Measurements from ENCODE around the gene CCDC28B.

The CCDC28B gene

GRCh38 chr1:32179443-32180185, 20.8 kb upstream of the CCDC28B start, which contains the start of gene TXLNA:
TXLNA (plus strand) TSS chr1:32179675; CDS start chr1:32180346, 671 bp downstream.
- peak; percentile 75 for DNase-seq (ENCODE audit: low read depth, low spot score)
- H3K4me3 ChIP-seq (ENCODE audit: low read length), result peak within 1 kb of the TSS; percentile 39
- no peaks in the 10 kb centered on the region for H3K4me1 ChIP-seq (ENCODE audit: control insufficient read depth, insufficient read depth, low read length)
- WGBS (ENCODE audit: insufficient coverage, insufficient read length), result no CpG with 5 or more reads among the region's 79 CpGs
- H3K27ac ChIP-seq (ENCODE audit: low read length), result no peak within 1 kb of the TSS
- H3K27me3 ChIP-seq (ENCODE audit: control insufficient read depth, insufficient read depth, low read length), result no peaks in the 10 kb centered on the region
- no peaks in the 10 kb centered on the region for H3K9me3 ChIP-seq (ENCODE audit: control insufficient read depth, insufficient read depth, low read length)
- H3K36me3 ChIP-seq (ENCODE audit: control insufficient read depth, insufficient read depth, low read length), result peaks cover 9% of the 10 kb centered on the region; the same call in 1 of the 2 replicates

DNA sequence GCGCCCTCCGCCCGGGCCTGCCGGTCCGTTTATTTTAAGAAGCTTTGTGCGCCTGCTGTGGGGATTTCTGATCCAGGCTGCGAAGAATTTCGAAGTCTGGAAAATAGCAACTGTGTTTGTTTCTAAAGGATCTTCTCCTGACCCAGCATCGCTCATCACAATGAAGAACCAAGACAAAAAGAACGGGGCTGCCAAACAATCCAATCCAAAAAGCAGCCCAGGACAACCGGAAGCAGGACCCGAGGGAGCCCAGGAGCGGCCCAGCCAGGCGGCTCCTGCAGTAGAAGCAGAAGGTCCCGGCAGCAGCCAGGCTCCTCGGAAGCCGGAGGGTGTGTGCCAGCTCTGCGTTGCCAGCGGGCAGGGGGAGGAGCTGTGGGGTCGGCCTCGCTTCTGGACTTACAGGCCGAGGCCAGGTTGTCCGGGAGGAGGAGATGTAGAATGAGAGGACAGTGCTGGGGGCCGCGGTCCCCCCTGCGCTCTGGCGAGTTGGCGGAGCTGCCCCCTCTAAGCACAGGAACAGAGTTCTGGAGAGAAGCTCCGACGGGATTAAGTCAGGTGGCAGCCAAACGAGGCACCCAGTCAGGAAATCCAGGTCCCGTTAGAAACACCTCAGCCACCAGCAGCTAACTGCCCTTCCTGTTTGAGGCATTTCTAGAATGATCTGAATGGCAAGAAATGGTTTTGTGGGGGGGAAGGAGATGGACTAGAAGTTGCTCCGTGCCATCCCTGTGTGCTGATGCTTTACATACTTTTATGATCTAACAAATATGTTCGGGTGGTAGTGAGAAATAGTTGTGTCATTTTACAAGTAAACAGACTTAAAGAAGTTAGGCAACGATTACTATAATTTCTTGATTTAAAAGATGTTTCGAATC, 20.0 kb upstream of the CCDC28B start:
- Histone ChIP-seq H3K27ac (ENCODE audit: low read length) (no peak overlapping the region), H3K9me3 (ENCODE audit: control insufficient read depth, insufficient read depth, low read length) (no peaks in the 10 kb centered on the region), H3K27me3 (ENCODE audit: control insufficient read depth, insufficient read depth, low read length) (no peaks in the 10 kb centered on the region), H3K4me3 (ENCODE audit: low read length) (peak overlapping the region; percentile 39), H3K36me3 (ENCODE audit: control insufficient read depth, insufficient read depth, low read length) (peaks cover 15% of the 10 kb centered on the region; the same call in 1 of the 2 replicates), H3K4me1 (ENCODE audit: control insufficient read depth, insufficient read depth, low read length) (no peaks in the 10 kb centered on the region)
- DNase-seq (ENCODE audit: low read depth, low spot score), result no peak
- no CpG with 5 or more reads among the region's 36 CpGs for WGBS (ENCODE audit: insufficient coverage, insufficient read length)

- Histone ChIP-seq H3K4me3 (ENCODE audit: low read length) (no peak overlapping the region), H3K9me3 (ENCODE audit: control insufficient read depth, insufficient read depth, low read length) (no peaks in the 10 kb centered on the region), H3K4me1 (ENCODE audit: control insufficient read depth, insufficient read depth, low read length) (no peaks in the 10 kb centered on the region), H3K27me3 (ENCODE audit: control insufficient read depth, insufficient read depth, low read length) (no peaks in the 10 kb centered on the region), H3K36me3 (ENCODE audit: control insufficient read depth, insufficient read depth, low read length) (peaks cover 15% of the 10 kb centered on the region; the same call in 1 of the 2 replicates), H3K27ac (ENCODE audit: low read length) (no peak overlapping the region)
- DNase-seq (ENCODE audit: low read depth, low spot score), result no peak
- no CpG with 5 or more reads among the region's 9 CpGs for WGBS (ENCODE audit: insufficient coverage, insufficient read length)
Measured at GRCh38 chr1:32181065-32181464, 19.3 kb upstream of the CCDC28B start.

DNA sequence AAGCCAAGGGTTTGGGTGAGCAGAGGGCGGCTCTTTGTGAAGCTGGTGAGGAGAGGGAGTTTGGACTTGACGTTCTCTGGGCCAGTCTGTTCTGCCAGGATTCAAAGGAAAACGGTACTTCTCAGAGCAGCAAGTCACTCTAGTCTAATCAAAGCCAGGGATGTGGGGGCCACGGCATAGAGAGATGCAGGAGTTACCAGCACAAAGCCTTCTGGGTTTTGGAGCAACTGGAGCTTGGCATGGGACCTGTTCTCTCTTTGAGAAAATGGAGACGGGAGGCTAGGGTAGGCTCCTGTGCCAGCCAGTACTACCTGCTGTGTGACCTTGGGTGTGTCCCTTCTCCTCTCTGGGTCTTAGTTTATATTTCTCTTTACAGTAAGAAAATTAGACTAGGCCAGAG, 18.8 kb upstream of the CCDC28B start:
- H3K36me3 ChIP-seq (ENCODE audit: control insufficient read depth, insufficient read depth, low read length), result peaks cover 15% of the 10 kb centered on the region; the same call in 1 of the 2 replicates
- WGBS (ENCODE audit: insufficient coverage, insufficient read length), result no CpG with 5 or more reads among the region's 5 CpGs
- no peaks in the 10 kb centered on the region for H3K4me1 ChIP-seq (ENCODE audit: control insufficient read depth, insufficient read depth, low read length)
- H3K9me3 ChIP-seq (ENCODE audit: control insufficient read depth, insufficient read depth, low read length), result no peaks in the 10 kb centered on the region
- H3K27me3 ChIP-seq (ENCODE audit: control insufficient read depth, insufficient read depth, low read length), result no peaks in the 10 kb centered on the region
- no peak for DNase-seq (ENCODE audit: low read depth, low spot score)
- no peak overlapping the region for H3K27ac ChIP-seq (ENCODE audit: low read length)
- no peak overlapping the region for H3K4me3 ChIP-seq (ENCODE audit: low read length)

- WGBS (ENCODE audit: insufficient coverage, insufficient read length), result no CpG with 5 or more reads among the region's 6 CpGs
- peaks cover 15% of the 10 kb centered on the region; the same call in 1 of the 2 replicates for H3K36me3 ChIP-seq (ENCODE audit: control insufficient read depth, insufficient read depth, low read length)
- H3K27me3 ChIP-seq (ENCODE audit: control insufficient read depth, insufficient read depth, low read length), result no peaks in the 10 kb centered on the region
- no peaks in the 10 kb centered on the region for H3K9me3 ChIP-seq (ENCODE audit: control insufficient read depth, insufficient read depth, low read length)
- no peak overlapping the region for H3K4me3 ChIP-seq (ENCODE audit: low read length)
- no peaks in the 10 kb centered on the region for H3K4me1 ChIP-seq (ENCODE audit: control insufficient read depth, insufficient read depth, low read length)
- no peak overlapping the region for H3K27ac ChIP-seq (ENCODE audit: low read length)
- no peak for DNase-seq (ENCODE audit: low read depth, low spot score)
Measured at GRCh38 chr1:32182060-32182459, 18.3 kb upstream of the CCDC28B start.

GRCh38 chr1:32184650-32185049, 15.7 kb upstream of the CCDC28B start:
- no peak for DNase-seq (ENCODE audit: low read depth, low spot score)
- Histone ChIP-seq H3K4me1 (ENCODE audit: control insufficient read depth, insufficient read depth, low read length) (no peaks in the 10 kb centered on the region), H3K36me3 (ENCODE audit: control insufficient read depth, insufficient read depth, low read length) (peaks cover 31% of the 10 kb centered on the region)

DNA sequence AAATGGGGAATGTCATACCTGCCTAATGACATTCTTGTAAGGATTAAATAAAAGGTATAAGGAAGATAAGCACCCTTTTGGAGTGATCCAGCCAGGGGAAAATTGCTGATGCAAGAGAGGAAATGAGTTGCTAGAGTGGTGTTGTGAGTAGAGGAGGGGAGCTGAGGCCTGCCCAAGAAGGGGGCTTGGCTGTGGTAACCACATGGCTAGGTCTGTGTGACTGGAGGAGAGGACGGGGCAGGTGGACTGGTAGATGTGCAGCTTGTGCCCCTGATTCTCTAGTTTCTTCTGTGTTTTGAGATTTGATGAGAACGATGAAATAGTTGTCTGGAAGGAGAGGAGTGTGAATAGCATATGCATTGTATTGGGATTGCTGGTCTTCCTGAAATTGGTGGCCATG, 14.3 kb upstream of the CCDC28B start:
- H3K27ac ChIP-seq (ENCODE audit: low read length), result no peak overlapping the region
- WGBS (ENCODE audit: insufficient coverage, insufficient read length), result no CpG with 5 or more reads among the region's 2 CpGs
- no peak for DNase-seq (ENCODE audit: low read depth, low spot score)
- H3K9me3 ChIP-seq (ENCODE audit: control insufficient read depth, insufficient read depth, low read length), result no peaks in the 10 kb centered on the region
- peaks cover 41% of the 10 kb centered on the region for H3K36me3 ChIP-seq (ENCODE audit: control insufficient read depth, insufficient read depth, low read length)
- H3K4me3 ChIP-seq (ENCODE audit: low read length), result no peak overlapping the region
- no peaks in the 10 kb centered on the region for H3K4me1 ChIP-seq (ENCODE audit: control insufficient read depth, insufficient read depth, low read length)
- H3K27me3 ChIP-seq (ENCODE audit: control insufficient read depth, insufficient read depth, low read length), result no peaks in the 10 kb centered on the region

More at GRCh38 chr1:32184650-32185049, 15.7 kb upstream of the CCDC28B start:
- Histone ChIP-seq H3K9me3 (ENCODE audit: control insufficient read depth, insufficient read depth, low read length) (no peaks in the 10 kb centered on the region), H3K27me3 (ENCODE audit: control insufficient read depth, insufficient read depth, low read length) (no peaks in the 10 kb centered on the region), H3K4me3 (ENCODE audit: low read length) (no peak overlapping the region), H3K27ac (ENCODE audit: low read length) (no peak overlapping the region)

DNA sequence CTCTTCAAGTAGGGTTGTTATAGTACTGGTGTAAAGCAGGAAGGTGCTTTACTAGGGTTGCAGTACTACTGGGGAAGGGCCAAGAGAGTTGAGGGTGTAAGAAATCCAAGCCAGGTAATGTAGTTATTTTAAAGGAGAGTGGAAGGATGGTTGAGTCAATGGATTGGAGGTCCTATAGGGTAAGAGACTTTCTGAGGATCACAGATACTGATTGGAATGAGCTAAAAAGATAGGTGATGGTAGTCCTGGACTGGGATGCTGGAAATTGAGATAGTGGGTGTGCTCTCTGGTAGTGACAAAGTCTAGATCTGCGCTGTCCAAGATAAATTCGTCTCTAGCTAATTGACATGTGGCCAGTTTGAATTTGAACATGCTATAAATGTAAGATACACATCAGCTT, 13.9 kb upstream of the CCDC28B start:
- H3K4me3 ChIP-seq (ENCODE audit: low read length), result no peak overlapping the region
- DNase-seq (ENCODE audit: low read depth, low spot score), result no peak
- no peaks in the 10 kb centered on the region for H3K9me3 ChIP-seq (ENCODE audit: control insufficient read depth, insufficient read depth, low read length)
- H3K27ac ChIP-seq (ENCODE audit: low read length), result no peak overlapping the region
- no peaks in the 10 kb centered on the region for H3K4me1 ChIP-seq (ENCODE audit: control insufficient read depth, insufficient read depth, low read length)
- H3K36me3 ChIP-seq (ENCODE audit: control insufficient read depth, insufficient read depth, low read length), result peaks cover 39% of the 10 kb centered on the region
- H3K27me3 ChIP-seq (ENCODE audit: control insufficient read depth, insufficient read depth, low read length), result no peaks in the 10 kb centered on the region
- no CpG with 5 or more reads among the region's 2 CpGs for WGBS (ENCODE audit: insufficient coverage, insufficient read length)

- Histone ChIP-seq H3K36me3 (ENCODE audit: control insufficient read depth, insufficient read depth, low read length) (peaks cover 49% of the 10 kb centered on the region), H3K27ac (ENCODE audit: low read length) (no peak overlapping the region), H3K4me1 (ENCODE audit: control insufficient read depth, insufficient read depth, low read length) (no peaks in the 10 kb centered on the region), H3K27me3 (ENCODE audit: control insufficient read depth, insufficient read depth, low read length) (no peaks in the 10 kb centered on the region), H3K9me3 (ENCODE audit: control insufficient read depth, insufficient read depth, low read length) (no peaks in the 10 kb centered on the region), H3K4me3 (ENCODE audit: low read length) (no peak overlapping the region)
- DNase-seq (ENCODE audit: low read depth, low spot score), result no peak
- no CpG with 5 or more reads among the region's 9 CpGs for WGBS (ENCODE audit: insufficient coverage, insufficient read length)
Measured at GRCh38 chr1:32187850-32188249, 12.5 kb upstream of the CCDC28B start.

GRCh38 chr1:32192220-32192948, 8.0 kb upstream of the CCDC28B start:
- Histone ChIP-seq H3K27ac (ENCODE audit: low read length) (no peak overlapping the region), H3K9me3 (ENCODE audit: control insufficient read depth, insufficient read depth, low read length) (no peaks in the 10 kb centered on the region), H3K36me3 (ENCODE audit: control insufficient read depth, insufficient read depth, low read length) (peaks cover 76% of the 10 kb centered on the region), H3K27me3 (ENCODE audit: control insufficient read depth, insufficient read depth, low read length) (no peaks in the 10 kb centered on the region), H3K4me3 (ENCODE audit: low read length) (no peak overlapping the region), H3K4me1 (ENCODE audit: control insufficient read depth, insufficient read depth, low read length) (no peaks in the 10 kb centered on the region)
- no CpG with 5 or more reads among the region's 8 CpGs for WGBS (ENCODE audit: insufficient coverage, insufficient read length)
- DNase-seq (ENCODE audit: low read depth, low spot score), result no peak
